Testis (tissue), 2 donors: ENCODE results near the gene SH3BP2.

ENCODE experiments used
- CTCF ChIP-seq, 3 experiments: fragments of 450-650 bp in 2 of 3; fragments of 200-600 bp in 1 of 3; sonication (generic) in 1 of 3; IDR thresholded peaks; one replicate each; pipeline ENCODE4 v1.5.1; 2016 to 2019; ENCODE audit warnings: antibody characterized with exemption in 3 of 3, mild to moderate bottlenecking in 2 of 3, moderate library complexity in 1 of 3
- POLR2A ChIP-seq: fragments of 450-650 bp; IDR thresholded peaks from one replicate; pipeline ENCODE4 v1.6.1; 2017; ENCODE audit warnings: antibody characterized with exemption, mild to moderate bottlenecking, moderate library complexity

GRCh38 chr4:2809610-2810180 is 16.8 kb downstream of the SH3BP2 start:
- TF ChIP-seq CTCF (IDR thresholded peaks at IDR 0.05): no peak
- TF ChIP-seq POLR2A: no peak
